PC-3 (cell line): ENCODE data around the gene ANKRD29.

Experiments used
- EZH2 ChIP-seq: fragments of 300-600 bp; sonication (generic); IDR thresholded peaks from one replicate; pipeline ENCODE4 v1.6.1; 2017; ENCODE audit warnings: antibody characterized with exemption, mild to moderate bottlenecking, low read length; ENCODE audit not compliant: unreplicated experiment
- TF ChIP-seq, protein P1 (sequence below): fragments of 300-600 bp; sonication (generic); conservative IDR thresholded peaks from 2 replicates; pipeline ENCODE4 v1.5.1; 2017; ENCODE audit warnings: antibody characterized with exemption, low read depth, mild to moderate bottlenecking, low read length

GRCh38 chr18:23586249-23587196 is 76.2 kb downstream of the ANKRD29 start, which contains the start of gene NPC1:
- TF ChIP-seq, protein P1, sequence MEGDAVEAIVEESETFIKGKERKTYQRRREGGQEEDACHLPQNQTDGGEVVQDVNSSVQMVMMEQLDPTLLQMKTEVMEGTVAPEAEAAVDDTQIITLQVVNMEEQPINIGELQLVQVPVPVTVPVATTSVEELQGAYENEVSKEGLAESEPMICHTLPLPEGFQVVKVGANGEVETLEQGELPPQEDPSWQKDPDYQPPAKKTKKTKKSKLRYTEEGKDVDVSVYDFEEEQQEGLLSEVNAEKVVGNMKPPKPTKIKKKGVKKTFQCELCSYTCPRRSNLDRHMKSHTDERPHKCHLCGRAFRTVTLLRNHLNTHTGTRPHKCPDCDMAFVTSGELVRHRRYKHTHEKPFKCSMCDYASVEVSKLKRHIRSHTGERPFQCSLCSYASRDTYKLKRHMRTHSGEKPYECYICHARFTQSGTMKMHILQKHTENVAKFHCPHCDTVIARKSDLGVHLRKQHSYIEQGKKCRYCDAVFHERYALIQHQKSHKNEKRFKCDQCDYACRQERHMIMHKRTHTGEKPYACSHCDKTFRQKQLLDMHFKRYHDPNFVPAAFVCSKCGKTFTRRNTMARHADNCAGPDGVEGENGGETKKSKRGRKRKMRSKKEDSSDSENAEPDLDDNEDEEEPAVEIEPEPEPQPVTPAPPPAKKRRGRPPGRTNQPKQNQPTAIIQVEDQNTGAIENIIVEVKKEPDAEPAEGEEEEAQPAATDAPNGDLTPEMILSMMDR, result peak; percentile 66
- no peak for TF ChIP-seq EZH2
